Activated CD8-positive, alpha-beta T cell treated with anti-CD3 and anti-CD28 coated beads for 36 hours (primary cell): ENCODE measurements around the gene PKD1L1. TPM values are rescaled to one million over a fixed set of nuclear protein-coding genes. Genes with fewer than 3 reads are reported as not detected.

Source experiments
- ATAC-seq: fragments of 200-7000 bp; cut with Tn5 transposase; one replicate; pipeline ENCODE4 v1.10.0; 2021; ENCODE audit warnings: mild to moderate bottlenecking, moderate library complexity
- CTCF ChIA-PET: fragments of 350-600 bp; sonication (Branson Sonifier 250); formaldehyde crosslinking; loops from one replicate; lab custom pipeline; 2021; ENCODE audit warnings: antibody characterized with exemption; lab: Charles Lee
- POLR2A ChIA-PET: fragments of 350-600 bp; sonication (Branson Sonifier 250); formaldehyde crosslinking; loops from one replicate; lab custom pipeline; 2021; ENCODE audit warnings: antibody characterized with exemption; lab: Charles Lee
- DNase-seq: peaks from one replicate; pipeline ENCODE4 v3.0.0-alpha.2; 2020
- H3K27ac Mint-ChIP-seq: one replicate; pipeline ENCODE4 v1.8.0; 2021; ENCODE audit warnings: mild to moderate bottlenecking, mixed read lengths
- H3K27me3 Mint-ChIP-seq: one replicate; pipeline ENCODE4 v1.8.0; 2021; ENCODE audit warnings: mixed read lengths
- H3K36me3 Mint-ChIP-seq: one replicate; pipeline ENCODE4 v1.8.0; 2021; ENCODE audit warnings: low read depth, mixed read lengths
- H3K4me1 Mint-ChIP-seq: one replicate; pipeline ENCODE4 v1.8.0; 2021; ENCODE audit warnings: low read depth, mixed read lengths
- H3K4me3 Mint-ChIP-seq: one replicate; pipeline ENCODE4 v1.8.0; 2021; ENCODE audit warnings: mild to moderate bottlenecking, moderate library complexity, mixed read lengths
- H3K9me3 Mint-ChIP-seq: one replicate; pipeline ENCODE4 v1.8.0; 2021; ENCODE audit warnings: mixed read lengths
- CTCF ChIP-seq: fragments of 200-600 bp; IDR thresholded peaks from one replicate; pipeline ENCODE4 v1.8.0; 2022; ENCODE audit warnings: antibody characterized with exemption, mild to moderate bottlenecking
- intact Hi-C: fragments of 100-400 bp; cut with micrococcal nuclease; formaldehyde crosslinking; loops from one replicate; pipeline ENCODE4 v1.10.0; 2022
- total RNA-seq, 2 experiments: library from RNA; stranded (reverse); gene quantifications; one replicate each; pipeline ENCODE4 v1.2.3, GENCODE V29; 2021

Gene PKD1L1
- total RNA-seq, 2 experiments from 2014 or later: 0.09 to 0.20 TPM

DNA sequence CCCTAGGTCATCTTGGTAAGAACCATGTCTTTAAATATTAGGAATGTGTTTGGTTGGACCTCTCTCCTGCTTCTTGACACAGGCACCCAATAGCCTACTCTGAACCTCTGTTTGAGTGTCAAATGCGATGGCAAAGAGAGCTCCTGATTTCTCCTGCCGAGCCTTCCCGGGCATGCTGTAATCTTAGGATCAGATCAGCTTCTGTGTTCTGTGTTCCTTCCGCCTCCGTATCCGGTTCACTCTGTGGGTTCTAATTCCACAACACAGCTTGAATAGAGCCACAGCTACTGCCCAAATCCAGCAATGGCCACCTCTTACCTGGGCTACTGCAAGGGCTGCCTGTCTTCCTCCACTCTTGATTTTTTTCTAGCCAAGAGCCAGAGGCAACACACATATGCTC lies 201.1 kb downstream of the PKD1L1 start:
- Mint-ChIP-seq H3K9me3 (no peaks in the 10 kb centered on the region), H3K4me1 (peaks cover 6% of the 10 kb centered on the region), H3K27me3 (peaks cover 8% of the 10 kb centered on the region), H3K36me3 (no peaks in the 10 kb centered on the region), H3K27ac (no peak overlapping the region), H3K4me3 (no peak overlapping the region)
- ChIA-PET CTCF (no interaction called here), POLR2A (no interaction called here)
- intact Hi-C loops: no loop called here
- DNase-seq (no peak), ATAC-seq (no peak)
- no peak for TF ChIP-seq CTCF

GRCh38 chr7:47746468-47746867 lies 201.8 kb downstream of the PKD1L1 start:
- Mint-ChIP-seq H3K9me3 (no peaks in the 10 kb centered on the region), H3K4me1 (peaks cover 6% of the 10 kb centered on the region), H3K27me3 (peaks cover 10% of the 10 kb centered on the region), H3K4me3 (no peak overlapping the region), H3K27ac (no peak overlapping the region), H3K36me3 (no peaks in the 10 kb centered on the region)
- ChIA-PET CTCF (no interaction called here), POLR2A (no interaction called here)
- no peak for TF ChIP-seq CTCF
- intact Hi-C loops: no loop called here
- ATAC-seq: no peak
- DNase-seq: no peak

DNA sequence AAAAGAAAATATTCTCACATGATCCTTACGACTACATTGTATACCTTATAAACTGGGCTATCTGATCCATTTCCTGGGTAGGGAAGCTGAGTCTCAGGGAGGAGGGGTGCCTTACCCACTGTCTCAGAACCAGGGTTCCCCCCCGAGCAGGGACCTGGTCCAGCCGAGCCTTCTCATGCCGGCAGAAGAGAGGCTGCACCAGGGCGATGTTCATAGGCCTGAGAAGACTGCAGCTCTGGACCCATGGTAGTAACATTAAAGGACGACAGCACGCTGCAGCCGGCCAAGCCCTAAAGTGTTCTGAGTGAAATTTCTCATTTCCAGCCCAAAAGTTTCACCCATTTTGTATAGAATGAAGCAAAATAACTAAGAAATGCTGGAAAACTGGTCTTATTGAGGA lies 203.4 kb downstream of the PKD1L1 start:
- Mint-ChIP-seq H3K27me3 (peaks cover 10% of the 10 kb centered on the region), H3K4me1 (no peaks in the 10 kb centered on the region), H3K9me3 (no peaks in the 10 kb centered on the region), H3K36me3 (no peaks in the 10 kb centered on the region), H3K4me3 (no peak overlapping the region), H3K27ac (no peak overlapping the region)
- intact Hi-C loops: no loop called here
- POLR2A ChIA-PET: no interaction called here
- CTCF ChIA-PET: interaction anchor here (1.3 kb wide), 1 partner anchor 74 kb away, joined by 4 read pairs; no protein-coding TSS in a partner anchor
- no peak for TF ChIP-seq CTCF
- no peak for ATAC-seq
- DNase-seq: no peak

- Mint-ChIP-seq H3K4me1 (no peaks in the 10 kb centered on the region), H3K27ac (no peak overlapping the region), H3K36me3 (no peaks in the 10 kb centered on the region), H3K9me3 (no peaks in the 10 kb centered on the region), H3K4me3 (no peak overlapping the region), H3K27me3 (peaks cover 10% of the 10 kb centered on the region)
- no peak for DNase-seq
- no peak for TF ChIP-seq CTCF
- CTCF ChIA-PET: no interaction called here
- POLR2A ChIA-PET: no interaction called here
- intact Hi-C loops: no loop called here
- ATAC-seq: no peak
These were observed 204.2 kb downstream of the PKD1L1 start for GRCh38 chr7:47743965-47744591.

- Mint-ChIP-seq H3K4me1 (no peaks in the 10 kb centered on the region), H3K36me3 (no peaks in the 10 kb centered on the region), H3K27ac (no peak overlapping the region), H3K27me3 (peaks cover 10% of the 10 kb centered on the region), H3K9me3 (no peaks in the 10 kb centered on the region), H3K4me3 (no peak overlapping the region)
- ATAC-seq: no peak
- POLR2A ChIA-PET: no interaction called here
- no peak for TF ChIP-seq CTCF
- intact Hi-C loops: no loop called here
- no peak for DNase-seq
- CTCF ChIA-PET: no interaction called here
These were observed 206.3 kb downstream of the PKD1L1 start for GRCh38 chr7:47741984-47742383.
